WERI-Rb-1 (cell line): Measurements from ENCODE around the gene NFYC.

Experiments used
- DNase-seq: peaks from one replicate; pipeline ENCODE4 v3.0.0-alpha.2; 2020
- H3K27ac ChIP-seq: fragments of 250-450 bp; sonication (Bioruptor Pico); 2 replicates; pipeline ENCODE4 v1.5.1; 2020; ENCODE audit warnings: mild to moderate bottlenecking, moderate library complexity
- H3K27me3 ChIP-seq: fragments of 250-450 bp; sonication (Bioruptor Pico); 2 replicates; pipeline ENCODE4 v1.5.1; 2021; ENCODE audit warnings: mild to moderate bottlenecking, low read depth, moderate library complexity; ENCODE audit not compliant: insufficient read depth, severe bottlenecking
- H3K36me3 ChIP-seq: fragments of 250-450 bp; sonication (Bioruptor Pico); 2 replicates; pipeline ENCODE4 v1.5.1; 2020; ENCODE audit warnings: mild to moderate bottlenecking, moderate library complexity
- H3K4me3 ChIP-seq: 2 replicates; pipeline ENCODE4 v1.5.1; 2011; ENCODE audit warnings: low read depth, mild to moderate bottlenecking, control low read depth, low read length
- H3K9me3 ChIP-seq: fragments of 250-450 bp; sonication (Bioruptor Pico); 2 replicates; pipeline ENCODE4 v1.5.1; 2021; ENCODE audit warnings: mild to moderate bottlenecking, moderate library complexity; ENCODE audit not compliant: severe bottlenecking
- TF ChIP-seq, protein P1 (sequence below): IDR thresholded peaks from 2 replicates; pipeline ENCODE4 v1.5.1; 2011; ENCODE audit warnings: low read depth, mild to moderate bottlenecking, control low read depth, inconsistent platforms, low read length

NFYC gene

DNA sequence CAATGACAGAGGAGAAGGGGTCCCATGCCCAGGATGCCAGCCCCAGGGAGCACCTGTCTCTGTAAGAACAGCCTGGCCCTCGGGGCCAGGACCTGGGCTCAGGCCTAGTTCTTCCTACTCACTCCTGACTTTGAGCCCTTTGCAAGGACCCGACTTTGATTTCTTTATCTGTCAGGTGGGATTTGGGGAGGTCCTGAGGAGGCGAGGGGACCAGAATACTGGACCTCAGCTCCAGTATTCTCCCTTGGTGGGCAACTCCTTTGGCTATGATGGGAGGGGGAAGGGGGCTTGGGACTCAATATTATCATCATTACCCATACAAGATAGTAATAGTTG is 110.2 kb downstream of the NFYC start:
- no peaks in the 10 kb centered on the region for H3K36me3 ChIP-seq
- no peaks in the 10 kb centered on the region for H3K27me3 ChIP-seq
- TF ChIP-seq, protein P1, sequence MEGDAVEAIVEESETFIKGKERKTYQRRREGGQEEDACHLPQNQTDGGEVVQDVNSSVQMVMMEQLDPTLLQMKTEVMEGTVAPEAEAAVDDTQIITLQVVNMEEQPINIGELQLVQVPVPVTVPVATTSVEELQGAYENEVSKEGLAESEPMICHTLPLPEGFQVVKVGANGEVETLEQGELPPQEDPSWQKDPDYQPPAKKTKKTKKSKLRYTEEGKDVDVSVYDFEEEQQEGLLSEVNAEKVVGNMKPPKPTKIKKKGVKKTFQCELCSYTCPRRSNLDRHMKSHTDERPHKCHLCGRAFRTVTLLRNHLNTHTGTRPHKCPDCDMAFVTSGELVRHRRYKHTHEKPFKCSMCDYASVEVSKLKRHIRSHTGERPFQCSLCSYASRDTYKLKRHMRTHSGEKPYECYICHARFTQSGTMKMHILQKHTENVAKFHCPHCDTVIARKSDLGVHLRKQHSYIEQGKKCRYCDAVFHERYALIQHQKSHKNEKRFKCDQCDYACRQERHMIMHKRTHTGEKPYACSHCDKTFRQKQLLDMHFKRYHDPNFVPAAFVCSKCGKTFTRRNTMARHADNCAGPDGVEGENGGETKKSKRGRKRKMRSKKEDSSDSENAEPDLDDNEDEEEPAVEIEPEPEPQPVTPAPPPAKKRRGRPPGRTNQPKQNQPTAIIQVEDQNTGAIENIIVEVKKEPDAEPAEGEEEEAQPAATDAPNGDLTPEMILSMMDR = no peak
- no peak overlapping the region for H3K4me3 ChIP-seq
- H3K9me3 ChIP-seq = no peaks in the 10 kb centered on the region
- H3K27ac ChIP-seq = no peak overlapping the region
- no peak for DNase-seq

DNA sequence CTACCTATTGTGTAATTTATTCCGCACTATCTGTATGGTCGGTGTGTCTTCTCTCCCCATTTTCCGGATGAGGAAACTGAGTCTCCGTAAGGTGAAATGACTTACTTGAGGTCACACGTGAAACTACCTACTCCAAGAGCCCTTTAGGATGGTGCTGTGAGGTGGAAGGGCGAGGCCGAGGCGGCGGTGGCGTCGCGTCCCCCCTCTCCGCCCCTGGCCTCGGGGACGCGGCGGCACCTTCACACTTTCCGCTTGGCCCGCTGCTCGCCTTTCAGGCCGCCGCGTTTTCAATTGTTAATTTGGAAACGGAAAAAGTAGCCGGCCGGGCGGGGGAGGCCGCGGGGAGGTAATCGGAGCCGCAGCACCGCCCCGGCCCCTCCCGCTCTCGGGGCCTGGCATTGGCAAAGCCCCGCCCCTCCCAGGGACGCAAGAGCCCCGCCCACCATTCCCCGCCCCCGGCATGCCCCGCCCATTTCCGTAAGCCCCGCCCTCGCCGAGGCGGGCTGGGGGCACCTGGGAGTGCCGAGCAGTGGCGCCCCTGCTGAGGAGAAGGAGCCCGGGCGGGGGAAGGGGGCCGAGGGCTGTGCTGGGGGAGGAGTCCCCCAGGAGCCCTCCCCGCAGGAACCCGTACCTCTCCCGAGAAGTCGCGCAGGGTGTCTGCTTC is 110.7 kb downstream of the NFYC start:
- DNase-seq = no peak
- Histone ChIP-seq H3K9me3 (no peaks in the 10 kb centered on the region), H3K27ac (no peak overlapping the region), H3K36me3 (no peaks in the 10 kb centered on the region), H3K4me3 (no peak overlapping the region), H3K27me3 (no peaks in the 10 kb centered on the region)
- TF ChIP-seq, protein P1 = no peak

GRCh38 chr1:40802742-40803113 is 111.2 kb downstream of the NFYC start:
- Histone ChIP-seq H3K4me3 (no peak overlapping the region), H3K27me3 (no peaks in the 10 kb centered on the region), H3K36me3 (no peaks in the 10 kb centered on the region), H3K9me3 (no peaks in the 10 kb centered on the region), H3K27ac (no peak overlapping the region)
- TF ChIP-seq, protein P1 = no peak
- no peak for DNase-seq

DNA sequence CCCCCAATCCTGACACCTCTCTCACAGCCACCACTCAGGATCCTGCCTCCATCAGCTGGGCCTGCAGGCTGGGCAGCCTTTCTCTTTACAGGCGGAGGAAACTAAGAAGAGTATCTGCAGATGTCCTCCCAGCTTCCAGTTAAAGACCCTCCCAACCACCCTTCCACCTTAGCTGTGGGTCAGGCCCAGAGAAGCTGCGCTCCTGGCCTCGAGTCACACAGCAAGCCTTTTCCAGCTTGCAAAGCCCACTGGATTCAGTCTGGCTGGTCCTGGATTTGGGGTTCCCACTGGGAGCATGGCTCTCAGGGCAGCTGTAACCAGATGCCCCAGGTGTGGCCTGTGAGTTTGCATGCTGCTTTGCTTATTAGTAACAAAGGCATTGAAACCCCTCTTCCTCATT is 111.9 kb downstream of the NFYC start:
- no peaks in the 10 kb centered on the region for H3K9me3 ChIP-seq
- no peak overlapping the region for H3K4me3 ChIP-seq
- H3K27me3 ChIP-seq = no peaks in the 10 kb centered on the region
- no peaks in the 10 kb centered on the region for H3K36me3 ChIP-seq
- no peak for DNase-seq
- TF ChIP-seq, protein P1 = no peak
- no peak overlapping the region for H3K27ac ChIP-seq

DNA sequence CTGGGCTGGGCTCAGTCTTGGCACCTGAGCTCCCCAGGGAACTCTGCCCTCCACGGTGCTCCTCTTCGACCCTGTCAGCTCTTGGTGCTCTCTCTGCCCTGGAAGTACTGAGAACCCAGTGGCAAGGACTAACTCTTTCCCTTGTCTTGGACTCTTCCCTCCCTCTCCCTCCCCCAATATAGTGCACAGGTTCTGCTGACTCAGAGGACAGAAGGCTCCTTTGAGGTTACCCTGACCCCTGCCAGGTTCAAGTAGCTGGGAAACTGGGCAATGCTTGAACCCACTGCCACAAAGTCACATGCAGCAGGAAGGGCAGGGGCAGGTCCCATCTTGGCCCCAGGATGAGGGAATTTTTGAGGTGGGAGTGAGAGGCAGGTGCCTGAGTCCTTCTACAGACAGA is 112.4 kb downstream of the NFYC start:
- H3K36me3 ChIP-seq = no peaks in the 10 kb centered on the region
- no peak for DNase-seq
- TF ChIP-seq, protein P1 = no peak
- no peak overlapping the region for H3K4me3 ChIP-seq
- no peaks in the 10 kb centered on the region for H3K9me3 ChIP-seq
- no peak overlapping the region for H3K27ac ChIP-seq
- no peaks in the 10 kb centered on the region for H3K27me3 ChIP-seq

DNA sequence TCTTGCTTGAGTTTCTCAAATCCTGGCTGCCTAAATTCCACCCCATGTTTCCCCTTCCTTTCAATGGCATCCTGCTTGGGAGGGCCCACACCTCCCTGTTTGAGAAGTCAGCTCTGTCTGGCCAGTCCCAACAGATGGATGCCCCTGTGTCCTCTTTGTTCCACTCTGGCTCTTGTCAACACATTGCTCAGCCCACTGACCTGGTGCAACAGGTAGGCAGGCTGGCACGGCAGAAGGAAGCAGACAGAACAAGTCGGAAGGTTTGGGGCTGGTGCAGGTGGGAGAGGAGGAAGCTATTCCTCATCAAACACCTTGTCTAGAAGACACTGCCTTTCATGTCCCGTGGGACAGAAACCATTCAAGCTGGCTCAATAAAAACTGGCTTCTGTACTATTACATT is 114.7 kb downstream of the NFYC start:
- no peak overlapping the region for H3K27ac ChIP-seq

More for the DNA sequence above, 114.7 kb downstream of the NFYC start:
- no peaks in the 10 kb centered on the region for H3K36me3 ChIP-seq
- no peaks in the 10 kb centered on the region for H3K9me3 ChIP-seq
- no peaks in the 10 kb centered on the region for H3K27me3 ChIP-seq
- TF ChIP-seq, protein P1 = no peak
- no peak for DNase-seq
- H3K4me3 ChIP-seq = no peak overlapping the region
